ENCODE measurements around the gene TMSB15C.
A peak's percentile ranks its signal among the peaks of the same experiment; 100 is the strongest.
"Not testable (repeated sequence)": the region's sequence is repeated elsewhere in the genome, so short reads cannot be mapped to it uniquely, and the experiment has no call there.

Gene TMSB15C

GRCh38 chrX:104075778-104076445 is at the start of gene TMSB15C:
Gene TMSB15C (minus strand): TSS chrX:104076236.
- H3K27ac Mint-ChIP-seq; H3K36me3 Mint-ChIP-seq (ENCODE audit: low read depth); H3K27me3 Mint-ChIP-seq (ENCODE audit: low read depth); H3K4me3 Mint-ChIP-seq; H3K4me1 Mint-ChIP-seq; H3K9me3 Mint-ChIP-seq: not testable (repeated sequence)

- Mint-ChIP-seq H3K4me3 (no peak overlapping the region), H3K36me3 (ENCODE audit: low read depth) (peaks cover 4% of the 10 kb centered on the region), H3K9me3 (peaks cover 2% of the 10 kb centered on the region), H3K27me3 (ENCODE audit: low read depth) (no peaks in the 10 kb centered on the region), H3K4me1 (no peaks in the 10 kb centered on the region), H3K27ac (no peak overlapping the region)
- no peak for TF ChIP-seq CTCF (IDR thresholded peaks at IDR 0.05; ENCODE audit: unreplicated experiment in 3 of 3)
Observed at GRCh38 chrX:104122829-104123228, 46.8 kb upstream of the TMSB15C start.

DNA sequence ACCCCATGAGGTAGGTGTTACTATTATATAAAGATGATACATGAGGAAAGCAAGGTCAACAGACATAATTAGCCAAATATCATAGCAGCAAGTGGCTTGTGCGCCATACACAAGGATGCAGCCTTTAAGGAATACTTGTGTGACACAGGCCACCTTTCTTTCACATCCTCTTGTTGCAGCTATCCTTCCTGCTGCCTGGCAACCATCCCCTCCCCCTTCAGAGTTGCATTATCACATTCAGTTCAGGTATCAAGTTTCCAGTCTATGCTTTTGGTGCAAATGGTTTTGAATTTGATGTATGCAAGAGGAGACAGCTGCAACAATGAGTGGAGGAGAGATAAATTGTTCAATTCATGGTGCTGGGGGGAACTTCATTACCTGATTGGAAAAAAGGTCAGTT is 42.7 kb upstream of the TMSB15C start:
- TF ChIP-seq CTCF (IDR thresholded peaks at IDR 0.05; ENCODE audit: unreplicated experiment in 3 of 3): no peak
- Mint-ChIP-seq H3K9me3 (no peaks in the 10 kb centered on the region), H3K27ac (no peak overlapping the region), H3K36me3 (ENCODE audit: low read depth) (no peaks in the 10 kb centered on the region), H3K4me1 (no peaks in the 10 kb centered on the region), H3K27me3 (ENCODE audit: low read depth) (no peaks in the 10 kb centered on the region), H3K4me3 (no peak overlapping the region)

GRCh38 chrX:104117759-104118158 is 41.7 kb upstream of the TMSB15C start:
- Mint-ChIP-seq H3K4me3 (no peak overlapping the region), H3K27ac (no peak overlapping the region), H3K27me3 (ENCODE audit: low read depth) (no peaks in the 10 kb centered on the region), H3K4me1 (peaks cover 7% of the 10 kb centered on the region), H3K36me3 (ENCODE audit: low read depth) (no peaks in the 10 kb centered on the region), H3K9me3 (no peaks in the 10 kb centered on the region)
- TF ChIP-seq CTCF (IDR thresholded peaks at IDR 0.05; ENCODE audit: unreplicated experiment in 3 of 3): no peak

- H3K4me1 Mint-ChIP-seq: peaks cover 12% of the 10 kb centered on the region
- H3K9me3 Mint-ChIP-seq: no peaks in the 10 kb centered on the region
- peak overlapping the region; percentile 91 to 96 (median 94) for H3K4me3 Mint-ChIP-seq
- H3K36me3 Mint-ChIP-seq (ENCODE audit: low read depth): no peaks in the 10 kb centered on the region
- TF ChIP-seq CTCF (IDR thresholded peaks at IDR 0.05; ENCODE audit: unreplicated experiment in 3 of 3): peak; percentile 39 to 52 (median 51)
- H3K27ac Mint-ChIP-seq: peak overlapping the region; percentile 84 to 96 (median 95)
- no peaks in the 10 kb centered on the region for H3K27me3 Mint-ChIP-seq (ENCODE audit: low read depth)
Observed at GRCh38 chrX:104113222-104113965, 37.4 kb upstream of the TMSB15C start.

DNA sequence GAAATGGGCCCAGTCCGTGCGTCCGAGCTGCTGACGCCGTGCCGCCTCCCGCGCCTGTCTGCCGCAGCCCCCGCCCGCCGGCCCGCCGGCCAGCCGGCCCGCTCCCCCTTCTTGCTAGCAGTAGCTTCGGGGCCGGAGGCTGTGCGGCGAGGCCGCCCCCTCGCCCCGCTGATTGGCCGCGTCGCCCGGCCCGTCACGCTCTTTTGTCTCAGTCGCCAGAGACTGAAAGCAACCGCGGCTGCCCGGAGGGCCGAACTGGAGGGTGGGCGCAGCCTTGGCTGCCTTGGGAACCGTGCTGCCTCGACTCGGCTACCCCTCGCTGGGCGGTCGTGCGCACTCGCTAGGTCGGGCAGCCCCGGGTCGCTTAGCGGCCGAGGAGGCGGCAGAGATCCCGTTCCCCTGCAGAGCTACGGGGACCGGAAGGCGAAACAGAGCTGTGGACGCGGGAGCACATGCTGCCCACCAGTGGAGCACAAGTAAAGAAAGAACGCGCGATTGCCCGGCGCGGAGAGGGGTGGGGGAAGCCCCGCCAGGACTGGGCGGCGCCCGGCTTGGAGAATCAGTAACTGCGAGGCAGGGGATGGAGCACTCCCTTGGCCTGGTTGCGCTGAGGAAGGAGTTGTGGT is 36.4 kb upstream of the TMSB15C start, which contains the start of gene ZCCHC18:
Gene ZCCHC18, plus strand, starts transcription at position 198 of the 626 bp plus-strand sequence. CDS start 1,589 bp downstream, outside the sequence.
- peak within 1 kb of the TSS; percentile 91 to 96 (median 94) for H3K4me3 Mint-ChIP-seq
- H3K27ac Mint-ChIP-seq: peak within 1 kb of the TSS; percentile 84 to 96 (median 95)
- H3K9me3 Mint-ChIP-seq: no peaks in the 10 kb centered on the region
- no peak for TF ChIP-seq CTCF (IDR thresholded peaks at IDR 0.05; ENCODE audit: unreplicated experiment in 3 of 3)
- H3K27me3 Mint-ChIP-seq (ENCODE audit: low read depth): no peaks in the 10 kb centered on the region
- no peaks in the 10 kb centered on the region for H3K36me3 Mint-ChIP-seq (ENCODE audit: low read depth)
- H3K4me1 Mint-ChIP-seq: peaks cover 12% of the 10 kb centered on the region

- not testable (repeated sequence) for H3K27ac Mint-ChIP-seq; H3K9me3 Mint-ChIP-seq; H3K27me3 Mint-ChIP-seq (ENCODE audit: low read depth); H3K36me3 Mint-ChIP-seq (ENCODE audit: low read depth)
- Mint-ChIP-seq H3K4me1 (peaks cover 12% of the 10 kb centered on the region), H3K4me3 (peak overlapping the region in 2 of 3 experiments; percentile 8 to 31)
Observed at GRCh38 chrX:104110491-104111240, 34.6 kb upstream of the TMSB15C start.

All from nephron (organoid).